C4-2B (cell line): ENCODE measurements around the gene PRR7.

Source experiments
- CTCF ChIP-seq: fragments of 450-650 bp; conservative IDR thresholded peaks from 2 replicates; pipeline ENCODE4 v1.5.1; 2017; ENCODE audit warnings: mild to moderate bottlenecking
- ZFX ChIP-seq: fragments of 450-650 bp; IDR thresholded peaks from 2 replicates; pipeline ENCODE4 v1.6.1; 2017

GRCh38 chr5:177435847-177436536 lies 10.6 kb upstream of the PRR7 start:
- no peak for TF ChIP-seq CTCF
- no peak for TF ChIP-seq ZFX
